Memory B cell (primary cell): ENCODE results near the gene TWIST2.

ENCODE experiments used
- ATAC-seq: fragments of 150-1000 bp; cut with Tn5 transposase; 2 replicates; pipeline ENCODE4 v1.10.0; 2021; ENCODE audit warnings: low read depth, mild to moderate bottlenecking, moderate library complexity
- DNase-seq, 2 donors: peaks; one replicate each; pipeline ENCODE4 v3.0.0; 2022; ENCODE audit warnings: low spot score in 2 of 2
- H3K27ac Mint-ChIP-seq: one replicate; pipeline ENCODE4 v1.8.0; 2022; ENCODE audit warnings: mild to moderate bottlenecking, moderate library complexity, mixed read lengths
- H3K27me3 Mint-ChIP-seq: one replicate; pipeline ENCODE4 v1.8.0; 2022; ENCODE audit warnings: mixed read lengths
- H3K36me3 Mint-ChIP-seq: one replicate; pipeline ENCODE4 v1.8.0; 2022; ENCODE audit warnings: mild to moderate bottlenecking, mixed read lengths
- H3K4me1 Mint-ChIP-seq: one replicate; pipeline ENCODE4 v1.8.0; 2022; ENCODE audit warnings: mixed read lengths
- H3K4me3 Mint-ChIP-seq: one replicate; pipeline ENCODE4 v1.8.0; 2022; ENCODE audit warnings: mild to moderate bottlenecking, moderate library complexity, mixed read lengths
- H3K9me3 Mint-ChIP-seq: one replicate; pipeline ENCODE4 v1.8.0; 2022; ENCODE audit warnings: mixed read lengths

TWIST2 gene

DNA sequence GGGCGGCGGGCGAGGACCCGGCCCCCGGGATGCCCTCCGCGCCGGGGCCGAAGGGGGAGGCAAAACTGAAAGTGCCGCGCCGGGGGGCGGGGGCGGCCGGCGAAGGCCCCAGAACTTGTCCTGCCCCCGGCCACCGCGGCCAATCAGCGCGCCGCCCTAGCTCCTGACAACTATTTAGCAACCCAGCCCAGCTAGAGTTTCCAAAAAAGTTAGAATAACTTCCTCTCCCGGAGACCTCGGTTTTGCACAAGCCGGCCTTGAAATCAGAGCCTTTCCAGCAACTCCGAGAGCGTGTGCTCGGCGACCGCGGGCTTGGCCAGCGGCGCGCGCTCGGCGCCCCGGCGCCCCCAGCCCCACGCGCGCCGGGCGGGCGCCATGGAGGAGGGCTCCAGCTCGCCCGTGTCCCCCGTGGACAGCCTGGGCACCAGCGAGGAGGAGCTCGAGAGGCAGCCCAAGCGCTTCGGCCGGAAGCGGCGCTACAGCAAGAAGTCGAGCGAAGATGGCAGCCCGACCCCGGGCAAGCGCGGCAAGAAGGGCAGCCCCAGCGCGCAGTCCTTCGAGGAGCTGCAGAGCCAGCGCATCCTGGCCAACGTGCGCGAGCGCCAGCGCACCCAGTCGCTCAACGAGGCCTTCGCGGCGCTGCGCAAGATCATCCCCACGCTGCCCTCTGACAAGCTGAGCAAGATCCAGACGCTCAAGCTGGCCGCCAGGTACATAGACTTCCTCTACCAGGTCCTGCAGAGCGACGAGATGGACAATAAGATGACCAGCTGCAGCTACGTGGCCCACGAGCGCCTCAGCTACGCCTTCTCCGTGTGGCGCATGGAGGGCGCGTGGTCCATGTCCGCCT, at the start of gene TWIST2:
Gene TWIST2 (plus strand): TSS at position 245 of the 850 bp plus-strand sequence. CDS start 131 bp downstream, at position 376.
- ATAC-seq = no peak
- Mint-ChIP-seq H3K4me1 (no peaks in the 10 kb centered on the region), H3K27me3 (peaks cover 5% of the 10 kb centered on the region), H3K9me3 (no peaks in the 10 kb centered on the region), H3K4me3 (no peak within 1 kb of the TSS), H3K27ac (no peak within 1 kb of the TSS), H3K36me3 (no peaks in the 10 kb centered on the region)
- no peak for DNase-seq

DNA sequence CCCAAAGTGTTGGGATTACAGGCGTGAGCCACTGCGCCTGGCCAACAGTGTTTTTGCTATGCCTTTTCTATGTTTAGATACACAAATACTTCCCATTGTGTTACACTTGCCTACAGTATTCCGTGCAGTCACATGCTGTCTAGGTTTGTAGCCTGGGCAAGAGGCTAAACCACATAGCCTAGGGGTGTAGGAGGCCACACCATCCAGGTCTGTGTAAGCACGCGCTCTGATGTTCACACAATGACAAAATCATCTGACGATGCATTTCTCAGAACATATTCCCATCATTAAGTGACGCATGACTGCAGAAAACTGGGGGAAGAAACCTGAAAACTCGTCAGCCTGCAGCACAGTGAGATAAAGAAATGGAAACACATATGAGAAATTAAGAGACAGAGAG, 46.1 kb upstream of the TWIST2 start:
- Mint-ChIP-seq H3K27ac (no peak overlapping the region), H3K4me3 (no peak overlapping the region), H3K27me3 (peaks cover 15% of the 10 kb centered on the region), H3K4me1 (no peaks in the 10 kb centered on the region), H3K9me3 (no peaks in the 10 kb centered on the region), H3K36me3 (no peaks in the 10 kb centered on the region)
- no peak for ATAC-seq
- no peak for DNase-seq

DNA sequence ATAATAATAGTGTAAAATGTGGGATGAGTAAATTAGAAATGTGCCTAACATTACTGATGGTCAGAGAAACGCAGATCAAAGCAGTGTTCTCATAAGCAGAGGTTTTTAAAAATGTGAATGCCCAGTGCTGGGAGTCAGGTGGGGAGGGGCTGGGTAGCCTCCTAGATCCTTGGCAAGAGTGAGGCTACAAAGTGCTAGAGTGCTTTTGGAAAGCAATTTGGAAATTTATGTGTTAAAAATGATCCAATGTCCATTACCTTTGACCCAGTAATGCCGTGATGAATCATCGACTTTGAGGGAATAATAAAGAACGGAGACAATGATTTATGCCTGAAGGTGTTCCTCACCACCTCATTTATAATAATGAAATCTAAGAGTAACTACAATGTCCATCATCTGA, 44.9 kb upstream of the TWIST2 start:
- Mint-ChIP-seq H3K27ac (no peak overlapping the region), H3K9me3 (no peaks in the 10 kb centered on the region), H3K36me3 (no peaks in the 10 kb centered on the region), H3K27me3 (peaks cover 13% of the 10 kb centered on the region), H3K4me3 (no peak overlapping the region), H3K4me1 (no peaks in the 10 kb centered on the region)
- ATAC-seq = no peak
- no peak for DNase-seq

DNA sequence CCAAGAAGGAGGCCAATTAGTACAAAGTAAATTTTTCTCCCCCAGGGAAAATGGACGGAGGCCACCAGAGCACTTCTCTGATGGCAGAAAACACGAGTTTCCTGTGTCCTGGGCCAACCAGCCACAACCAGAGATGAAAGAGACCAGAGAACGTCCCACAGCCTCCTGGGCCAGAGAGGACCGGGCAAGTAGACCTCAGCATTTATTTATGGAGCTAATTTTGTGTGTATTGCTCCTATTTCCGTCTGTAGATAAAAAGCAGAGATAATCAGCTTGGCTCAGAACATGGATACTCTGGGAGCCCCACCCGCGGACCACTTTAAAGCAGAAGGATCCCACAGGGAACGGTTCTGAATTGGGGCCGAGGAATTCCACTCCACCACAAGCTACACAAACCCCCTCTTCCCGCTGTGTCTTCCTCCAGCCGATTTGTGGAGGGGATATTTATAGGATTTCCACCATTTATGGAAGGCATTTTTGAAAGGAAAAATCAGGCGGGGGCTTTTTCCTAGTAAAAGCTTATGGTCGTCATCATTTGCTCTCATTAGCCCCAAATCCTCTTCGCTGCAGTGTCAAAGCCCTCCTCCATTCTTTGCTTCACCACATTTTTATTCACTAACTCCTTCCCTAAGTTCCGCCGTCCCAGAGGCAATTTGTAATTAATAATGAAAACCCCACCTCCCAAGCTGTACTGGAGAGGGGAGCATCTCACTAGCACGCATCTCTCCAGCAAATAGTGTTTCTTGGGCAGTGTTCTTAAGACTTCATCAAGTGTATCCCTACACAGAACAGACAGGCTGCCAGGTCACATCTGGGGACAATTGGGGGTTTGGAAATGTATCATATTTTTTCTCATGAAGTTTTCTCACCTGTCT, 43.7 kb upstream of the TWIST2 start:
- Mint-ChIP-seq H3K9me3 (peaks cover 2% of the 10 kb centered on the region), H3K4me1 (no peaks in the 10 kb centered on the region), H3K36me3 (no peaks in the 10 kb centered on the region), H3K4me3 (no peak overlapping the region), H3K27me3 (peaks cover 10% of the 10 kb centered on the region), H3K27ac (no peak overlapping the region)
- no peak for DNase-seq
- ATAC-seq = no peak

DNA sequence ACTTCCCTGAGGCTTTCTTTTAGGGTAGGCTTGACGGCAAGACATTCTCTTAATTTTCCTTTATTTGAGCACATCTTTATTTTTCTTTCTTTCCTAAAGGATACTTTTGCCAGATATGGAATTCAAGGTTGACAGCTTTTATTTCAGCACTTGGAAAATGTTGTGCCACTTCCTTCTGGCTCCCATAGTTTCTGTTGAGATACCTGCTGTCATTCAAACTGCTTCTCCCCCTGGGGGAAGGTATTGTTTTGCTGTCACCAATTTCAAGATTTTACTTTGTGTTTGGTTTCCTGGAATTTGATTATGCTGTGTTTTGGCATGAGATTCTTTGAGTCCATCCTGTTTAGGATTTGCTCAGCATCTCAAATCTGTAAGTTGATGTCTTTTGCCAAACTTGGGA, 39.1 kb upstream of the TWIST2 start:
- Mint-ChIP-seq H3K36me3 (no peaks in the 10 kb centered on the region), H3K4me3 (no peak overlapping the region), H3K27me3 (peaks cover 4% of the 10 kb centered on the region), H3K4me1 (no peaks in the 10 kb centered on the region), H3K9me3 (peaks cover 3% of the 10 kb centered on the region), H3K27ac (no peak overlapping the region)
- DNase-seq (no peak), ATAC-seq (no peak)

DNA sequence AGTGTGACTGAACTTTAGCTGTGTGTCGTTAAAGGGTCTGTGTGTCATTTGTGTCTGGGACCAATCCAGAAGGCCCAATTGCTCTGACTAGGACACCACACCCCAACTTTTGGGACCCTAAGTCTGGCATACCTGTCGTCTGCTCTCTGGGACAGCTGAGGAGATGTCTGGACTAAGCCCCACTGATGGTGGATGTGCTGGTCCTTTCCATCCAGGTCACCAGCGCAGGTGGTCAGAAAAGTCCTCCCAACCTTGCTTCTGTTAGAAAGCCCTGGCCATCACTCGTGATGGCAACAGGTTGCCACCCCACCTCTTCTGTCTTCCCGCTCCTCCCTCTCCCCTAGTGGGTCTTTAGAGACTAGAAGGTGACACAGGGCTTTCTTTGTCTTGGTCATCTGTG, 37.6 kb upstream of the TWIST2 start:
- ATAC-seq (no peak), DNase-seq (no peak)
- Mint-ChIP-seq H3K27ac (no peak overlapping the region), H3K27me3 (peaks cover 8% of the 10 kb centered on the region), H3K4me3 (no peak overlapping the region), H3K4me1 (no peaks in the 10 kb centered on the region), H3K36me3 (no peaks in the 10 kb centered on the region), H3K9me3 (peaks cover 3% of the 10 kb centered on the region)

DNA sequence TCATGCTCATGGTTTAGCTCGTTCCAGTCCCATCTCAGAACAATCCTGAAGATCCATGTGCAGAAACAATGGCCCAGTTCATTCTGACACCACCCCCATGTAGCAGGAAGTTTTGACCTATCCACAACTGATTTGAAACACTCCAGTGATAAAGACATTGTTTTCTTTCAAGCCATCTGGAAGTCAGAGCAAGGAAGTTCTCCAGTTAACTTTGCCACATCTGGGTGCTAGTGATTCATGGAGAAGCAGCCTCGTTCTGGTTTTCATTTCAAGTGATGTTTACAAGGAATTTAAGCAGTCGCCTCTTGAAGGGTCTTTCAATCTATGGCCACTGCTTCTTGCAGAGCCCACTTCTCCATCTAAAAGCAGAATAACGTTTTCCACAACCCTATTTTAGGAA, 36.6 kb upstream of the TWIST2 start:
- Mint-ChIP-seq H3K4me1 (no peaks in the 10 kb centered on the region), H3K4me3 (no peak overlapping the region), H3K27ac (no peak overlapping the region), H3K9me3 (peaks cover 3% of the 10 kb centered on the region), H3K36me3 (no peaks in the 10 kb centered on the region), H3K27me3 (peaks cover 8% of the 10 kb centered on the region)
- ATAC-seq = no peak
- no peak for DNase-seq

DNA sequence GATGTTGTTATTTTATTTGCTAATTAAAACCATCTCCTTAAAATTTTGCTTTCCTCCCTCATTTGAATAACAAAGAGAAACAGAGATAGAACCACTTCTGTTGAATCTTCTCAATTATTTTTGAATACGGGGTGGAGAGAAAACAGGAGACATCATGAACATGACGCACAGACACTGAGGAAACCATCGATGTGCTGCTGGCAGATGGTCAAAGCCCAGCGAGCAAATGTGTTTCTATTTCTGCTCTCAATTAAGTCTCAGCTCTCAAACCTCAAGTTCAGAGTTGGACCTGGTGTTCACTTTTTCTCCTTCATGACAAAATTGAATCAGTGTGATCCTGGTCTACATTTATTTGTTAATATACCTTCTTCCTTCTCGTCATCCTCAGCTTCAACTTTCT, 36.1 kb upstream of the TWIST2 start:
- no peak for DNase-seq
- no peak overlapping the region for H3K27ac Mint-ChIP-seq
- no peaks in the 10 kb centered on the region for H3K36me3 Mint-ChIP-seq
- ATAC-seq = no peak
- no peaks in the 10 kb centered on the region for H3K4me1 Mint-ChIP-seq
- peaks cover 3% of the 10 kb centered on the region for H3K9me3 Mint-ChIP-seq
- H3K27me3 Mint-ChIP-seq = peaks cover 8% of the 10 kb centered on the region
- H3K4me3 Mint-ChIP-seq = no peak overlapping the region

DNA sequence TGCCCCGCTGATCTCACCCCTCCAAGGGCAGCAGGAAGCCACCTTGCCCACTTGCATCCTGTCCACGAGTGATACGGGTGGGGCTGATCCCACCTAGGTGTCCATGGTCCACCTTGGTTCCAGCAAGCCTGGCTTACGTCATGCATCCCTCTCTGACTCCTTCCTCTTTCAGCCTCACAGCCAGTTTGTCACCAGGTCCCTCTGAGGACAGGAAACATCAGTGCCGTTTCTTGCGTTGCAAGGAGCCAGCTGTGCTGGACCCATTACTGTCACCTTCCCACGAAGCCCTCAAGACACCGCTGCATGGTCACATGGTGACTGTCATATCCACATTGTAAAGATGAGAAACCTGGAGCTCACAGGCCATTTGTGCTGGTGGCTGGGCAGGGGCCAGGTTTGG, 34.8 kb upstream of the TWIST2 start:
- H3K27ac Mint-ChIP-seq = no peak overlapping the region
- DNase-seq (no peak), ATAC-seq (no peak)
- no peak overlapping the region for H3K4me3 Mint-ChIP-seq
- peaks cover 9% of the 10 kb centered on the region for H3K27me3 Mint-ChIP-seq
- no peaks in the 10 kb centered on the region for H3K36me3 Mint-ChIP-seq
- H3K4me1 Mint-ChIP-seq = no peaks in the 10 kb centered on the region
- H3K9me3 Mint-ChIP-seq = peaks cover 3% of the 10 kb centered on the region

DNA sequence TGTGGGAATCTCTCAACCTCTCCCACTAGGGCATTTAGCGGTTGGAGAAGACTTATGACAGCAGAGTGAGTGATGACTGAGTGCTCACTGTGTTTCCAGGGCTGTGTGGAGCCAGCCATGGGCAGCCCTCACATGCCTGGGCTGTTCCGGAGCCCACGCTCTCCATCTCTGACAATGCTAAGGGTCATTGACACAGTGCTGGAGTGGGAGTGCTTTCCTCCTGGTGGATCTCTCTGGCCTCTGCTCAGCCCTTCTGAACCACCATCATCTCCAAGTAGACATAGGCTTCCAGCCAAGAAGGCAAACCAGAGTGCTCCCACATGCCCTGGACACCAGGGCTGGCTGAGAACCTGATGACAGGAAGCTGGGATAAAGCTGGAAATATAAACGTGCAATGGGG, 33.1 kb upstream of the TWIST2 start:
- H3K4me1 Mint-ChIP-seq = no peaks in the 10 kb centered on the region
- peaks cover 18% of the 10 kb centered on the region for H3K27me3 Mint-ChIP-seq
- no peak overlapping the region for H3K4me3 Mint-ChIP-seq
- DNase-seq (no peak), ATAC-seq (no peak)
- H3K36me3 Mint-ChIP-seq = no peaks in the 10 kb centered on the region
- peaks cover 5% of the 10 kb centered on the region for H3K9me3 Mint-ChIP-seq
- no peak overlapping the region for H3K27ac Mint-ChIP-seq

DNA sequence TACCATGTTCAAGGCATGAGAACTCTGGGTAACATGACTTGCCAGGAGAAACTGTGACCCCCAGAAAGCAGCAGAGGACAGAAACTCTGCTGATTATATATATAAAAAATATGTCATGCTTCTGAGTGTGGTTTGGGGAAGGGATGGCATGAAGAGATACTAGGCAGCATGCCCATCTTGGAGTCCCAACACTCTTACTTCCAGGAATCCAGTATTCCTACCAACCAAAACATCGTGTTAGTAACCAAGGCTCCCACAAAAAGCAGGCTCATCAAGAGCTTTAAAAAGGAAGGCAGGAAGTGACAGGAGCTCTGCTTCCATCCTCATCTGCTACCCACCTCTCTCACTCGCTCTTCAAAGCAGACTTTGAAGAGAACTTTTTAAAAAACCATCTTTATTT, 31.6 kb upstream of the TWIST2 start:
- Mint-ChIP-seq H3K4me1 (no peaks in the 10 kb centered on the region), H3K9me3 (peaks cover 8% of the 10 kb centered on the region), H3K27ac (no peak overlapping the region), H3K27me3 (peaks cover 23% of the 10 kb centered on the region), H3K4me3 (no peak overlapping the region), H3K36me3 (no peaks in the 10 kb centered on the region)
- DNase-seq (no peak), ATAC-seq (no peak)

DNA sequence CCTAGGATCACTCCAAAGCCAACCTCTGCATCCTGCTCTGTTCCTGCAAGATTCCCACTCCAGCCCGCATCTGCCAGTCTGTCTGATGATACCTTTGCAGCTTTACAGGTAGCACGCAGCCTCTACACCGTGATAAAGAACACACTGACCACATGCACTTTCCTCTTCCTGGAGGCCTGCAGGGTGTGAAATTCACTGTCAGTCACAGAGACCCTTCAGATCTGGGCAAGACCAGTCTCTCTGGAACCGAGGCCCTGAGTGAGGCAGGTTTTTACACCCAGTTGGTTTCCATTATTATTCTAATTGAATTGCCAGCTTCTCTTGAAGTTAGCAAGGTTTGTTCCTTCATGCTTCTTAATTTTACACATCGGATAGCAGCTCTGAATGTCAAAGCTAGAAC, 30.5 kb upstream of the TWIST2 start:
- Mint-ChIP-seq H3K27ac (no peak overlapping the region), H3K27me3 (peaks cover 23% of the 10 kb centered on the region), H3K9me3 (peaks cover 8% of the 10 kb centered on the region), H3K36me3 (no peaks in the 10 kb centered on the region), H3K4me3 (no peak overlapping the region), H3K4me1 (no peaks in the 10 kb centered on the region)
- DNase-seq (no peak), ATAC-seq (no peak)

DNA sequence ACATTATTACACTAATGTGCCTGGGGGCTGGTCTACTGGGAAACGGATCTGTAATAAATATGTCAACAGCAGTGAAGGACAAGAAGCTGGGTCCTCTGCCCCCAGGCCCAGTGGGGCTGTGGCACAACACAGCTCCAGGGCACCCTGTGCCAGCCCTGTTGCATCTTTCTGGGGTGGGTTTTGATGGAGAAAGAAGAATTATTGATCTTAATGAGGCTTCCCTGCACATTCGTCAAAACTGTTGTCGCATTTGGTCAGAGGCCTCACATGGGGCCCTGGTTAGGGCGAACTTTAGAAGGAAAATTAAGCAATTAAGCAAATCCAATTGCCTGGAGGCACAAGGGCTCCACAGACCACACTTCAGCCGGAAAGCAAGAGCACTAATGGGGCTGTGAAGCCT, 30.0 kb upstream of the TWIST2 start:
- DNase-seq (no peak), ATAC-seq (no peak)
- peaks cover 25% of the 10 kb centered on the region for H3K27me3 Mint-ChIP-seq
- no peak overlapping the region for H3K27ac Mint-ChIP-seq
- H3K36me3 Mint-ChIP-seq = no peaks in the 10 kb centered on the region
- H3K4me3 Mint-ChIP-seq = no peak overlapping the region
- peaks cover 8% of the 10 kb centered on the region for H3K9me3 Mint-ChIP-seq
- no peaks in the 10 kb centered on the region for H3K4me1 Mint-ChIP-seq

DNA sequence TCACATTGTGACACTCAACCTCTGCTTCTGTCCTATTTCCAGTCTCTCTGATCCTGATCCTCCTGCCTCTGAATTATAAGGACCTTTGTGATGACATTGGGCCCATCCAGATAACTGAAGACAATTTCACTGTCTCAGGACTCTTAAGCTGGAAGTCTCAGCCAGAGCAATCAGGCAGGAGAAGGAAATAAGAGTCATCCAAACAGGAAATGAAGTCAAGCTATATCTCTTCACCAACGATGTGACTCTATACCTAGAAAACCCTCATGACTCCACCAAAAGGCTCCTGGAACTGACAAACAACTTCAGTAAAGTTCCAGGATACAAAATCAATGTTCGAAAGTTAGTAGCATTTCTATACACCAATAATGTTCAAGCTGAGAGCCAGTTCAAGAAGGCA, 29.3 kb upstream of the TWIST2 start:
- Mint-ChIP-seq H3K27me3 (peaks cover 23% of the 10 kb centered on the region), H3K9me3 (peaks cover 10% of the 10 kb centered on the region), H3K27ac (no peak overlapping the region), H3K4me3 (no peak overlapping the region), H3K36me3 (no peaks in the 10 kb centered on the region), H3K4me1 (no peaks in the 10 kb centered on the region)
- DNase-seq (no peak), ATAC-seq (no peak)
